HAP-1 (cell line): ENCODE results near the gene PPM1N.
"Not testable (repeated sequence)": the region's sequence is repeated elsewhere in the genome, so short reads cannot be mapped to it uniquely, and the experiment has no call there.

Experiments used
- DNase-seq, 2 experiments: peaks; one replicate each; pipeline ENCODE4 v3.0.0-alpha.2; 2016 to 2020; ENCODE audit warnings: low spot score in 2 of 2
- H3K27me3 ChIP-seq: fragments of 250-450 bp; sonication (Bioruptor Pico); 2 replicates; pipeline ENCODE4 v1.5.1; 2020; ENCODE audit warnings: low read depth, mild to moderate bottlenecking, moderate library complexity
- H3K36me3 ChIP-seq: fragments of 250-450 bp; sonication (Bioruptor Pico); replicated peaks from 2 replicates; pipeline ENCODE4 v1.5.1; 2020; ENCODE audit warnings: mild to moderate bottlenecking
- H3K4me1 ChIP-seq: fragments of 250-450 bp; sonication (Bioruptor Pico); 2 replicates; pipeline ENCODE4 v1.5.1; 2020; ENCODE audit warnings: mild to moderate bottlenecking
- H3K4me3 ChIP-seq: fragments of 250-450 bp; sonication (Bioruptor Pico); 2 replicates; pipeline ENCODE4 v1.5.1; 2020; ENCODE audit warnings: mild to moderate bottlenecking, moderate library complexity
- H3K9me3 ChIP-seq: fragments of 250-450 bp; sonication (Bioruptor Pico); 2 replicates; pipeline ENCODE4 v1.5.1; 2020; ENCODE audit warnings: mild to moderate bottlenecking, moderate library complexity
- in situ Hi-C: fragments of 300-500 bp; cut with MboI; formaldehyde crosslinking; loops from 3 replicates; pipeline ENCODE4 v1.14.3; 2020; ENCODE audit warnings: low sequenced_read_pairs, inconsistent platforms, mixed read lengths

The PPM1N gene

GRCh38 chr19:45503909-45504308 lies 5.7 kb downstream of the PPM1N start:
- Histone ChIP-seq H3K9me3 (no peaks in the 10 kb centered on the region; the same call in 1 of the 2 replicates), H3K36me3 (no peaks in the 10 kb centered on the region; the same call in 1 of the 2 replicates), H3K4me3 (no peak overlapping the region), H3K27me3 (no peaks in the 10 kb centered on the region), H3K4me1 (peaks cover 14% of the 10 kb centered on the region)
- DNase-seq: no peak
- in situ Hi-C loops: no loop called here

GRCh38 chr19:45505151-45505995 lies 7.1 kb downstream of the PPM1N start:
- no peak for DNase-seq
- Histone ChIP-seq H3K4me1 (peaks cover 17% of the 10 kb centered on the region), H3K9me3 (no peaks in the 10 kb centered on the region; the same call in 1 of the 2 replicates), H3K4me3 (no peak overlapping the region), H3K36me3 (no peaks in the 10 kb centered on the region; the same call in 1 of the 2 replicates), H3K27me3 (no peaks in the 10 kb centered on the region)
- in situ Hi-C loops: no loop called here

- in situ Hi-C loops: no loop called here
- Histone ChIP-seq H3K4me3 (peak overlapping the region; percentile 94), H3K9me3 (no peaks in the 10 kb centered on the region; the same call in 1 of the 2 replicates), H3K4me1 (peaks cover 17% of the 10 kb centered on the region), H3K36me3 (no peaks in the 10 kb centered on the region; the same call in 1 of the 2 replicates), H3K27me3 (no peaks in the 10 kb centered on the region)
- DNase-seq: no peak
Observed at GRCh38 chr19:45505996-45506245, 7.7 kb downstream of the PPM1N start.

GRCh38 chr19:45506246-45506988 lies 8.2 kb downstream of the PPM1N start:
- peaks cover 13% of the 10 kb centered on the region for H3K4me1 ChIP-seq
- no peaks in the 10 kb centered on the region; the same call in 1 of the 2 replicates for H3K36me3 ChIP-seq

GRCh38 chr19:45506989-45507871 lies 9.0 kb downstream of the PPM1N start, which contains the start of gene VASP:
Gene VASP, plus strand, starts transcription at chr19:45507479. Its CDS starts 293 bp downstream, at chr19:45507772.
- DNase-seq: peak; percentile 84 to 93
- H3K4me1 ChIP-seq: peaks cover 10% of the 10 kb centered on the region
- no peaks in the 10 kb centered on the region; the same call in 1 of the 2 replicates for H3K9me3 ChIP-seq
- in situ Hi-C loops: no loop called here
- no peaks in the 10 kb centered on the region; the same call in 1 of the 2 replicates for H3K36me3 ChIP-seq
- peak within 1 kb of the TSS; percentile 94 for H3K4me3 ChIP-seq
- H3K27me3 ChIP-seq: no peaks in the 10 kb centered on the region

More at GRCh38 chr19:45506246-45506988, 8.2 kb downstream of the PPM1N start:
- Histone ChIP-seq H3K27me3 (no peaks in the 10 kb centered on the region), H3K4me3 (peak overlapping the region; percentile 94), H3K9me3 (no peaks in the 10 kb centered on the region; the same call in 1 of the 2 replicates)
- in situ Hi-C loops: no loop called here
- peak; percentile 74 to 99 for DNase-seq

GRCh38 chr19:45507872-45508416 lies 9.7 kb downstream of the PPM1N start:
- peaks cover 10% of the 10 kb centered on the region for H3K4me1 ChIP-seq
- no peaks in the 10 kb centered on the region for H3K27me3 ChIP-seq
- H3K36me3 ChIP-seq: no peaks in the 10 kb centered on the region; the same call in 1 of the 2 replicates
- in situ Hi-C loops: no loop called here
- DNase-seq: peak in 1 of 2 experiments; percentile 40
- H3K4me3 ChIP-seq: peak overlapping the region; percentile 94
- H3K9me3 ChIP-seq: no peaks in the 10 kb centered on the region; the same call in 1 of the 2 replicates

GRCh38 chr19:45508417-45508860 lies 10.2 kb downstream of the PPM1N start:
- in situ Hi-C loops: no loop called here
- H3K4me3 ChIP-seq: peak overlapping the region; percentile 94
- peak; percentile 51 to 80 for DNase-seq
- H3K9me3 ChIP-seq: no peaks in the 10 kb centered on the region; the same call in 1 of the 2 replicates
- H3K36me3 ChIP-seq: no peaks in the 10 kb centered on the region; the same call in 1 of the 2 replicates
- no peaks in the 10 kb centered on the region for H3K27me3 ChIP-seq
- peaks cover 10% of the 10 kb centered on the region for H3K4me1 ChIP-seq

GRCh38 chr19:45508861-45509691 lies 10.8 kb downstream of the PPM1N start:
- H3K9me3 ChIP-seq: no peaks in the 10 kb centered on the region; the same call in 1 of the 2 replicates
- H3K36me3 ChIP-seq: no peaks in the 10 kb centered on the region; the same call in 1 of the 2 replicates
- in situ Hi-C loops: no loop called here
- H3K27me3 ChIP-seq: no peaks in the 10 kb centered on the region
- DNase-seq: peak; percentile 27 to 70
- peaks cover 10% of the 10 kb centered on the region for H3K4me1 ChIP-seq
- H3K4me3 ChIP-seq: peak overlapping the region; percentile 94

- Histone ChIP-seq H3K4me1 (peaks cover 10% of the 10 kb centered on the region), H3K9me3 (no peaks in the 10 kb centered on the region; the same call in 1 of the 2 replicates), H3K4me3 (peak overlapping the region; percentile 94), H3K36me3 (no peaks in the 10 kb centered on the region; the same call in 1 of the 2 replicates), H3K27me3 (no peaks in the 10 kb centered on the region)
- DNase-seq: no peak
- in situ Hi-C loops: loop anchor here (10.0 kb wide), 1 partner anchor 135 kb away; no protein-coding TSS in a partner anchor
Observed at GRCh38 chr19:45509692-45510015, 11.4 kb downstream of the PPM1N start.

GRCh38 chr19:45510352-45510751 lies 12.1 kb downstream of the PPM1N start:
- H3K4me3 ChIP-seq, H3K36me3 ChIP-seq, H3K9me3 ChIP-seq, H3K4me1 ChIP-seq, DNase-seq, H3K27me3 ChIP-seq: not testable (repeated sequence)
- in situ Hi-C loops: loop anchor here (10.0 kb wide), 1 partner anchor 134 kb away; no protein-coding TSS in a partner anchor

GRCh38 chr19:45511074-45511473 lies 12.8 kb downstream of the PPM1N start:
- no peak for DNase-seq
- H3K4me3 ChIP-seq: no peak overlapping the region
- peaks cover 9% of the 10 kb centered on the region for H3K4me1 ChIP-seq
- in situ Hi-C loops: loop anchor here (10.0 kb wide), 1 partner anchor 134 kb away; no protein-coding TSS in a partner anchor
- no peaks in the 10 kb centered on the region; the same call in 1 of the 2 replicates for H3K9me3 ChIP-seq
- no peaks in the 10 kb centered on the region for H3K27me3 ChIP-seq
- H3K36me3 ChIP-seq: no peaks in the 10 kb centered on the region; the same call in none of the 2 replicates
